Liver (tissue), 9 donors: Measurements from ENCODE around the gene MAN2A2. TPM values are rescaled to one million over a fixed set of nuclear protein-coding genes. Genes with fewer than 3 reads are reported as not detected.

ENCODE experiments used
- DNase-seq: peaks from one replicate; pipeline ENCODE4 v3.0.0-alpha.2; 2017; ENCODE audit warnings: low spot score
- H3K27ac ChIP-seq, 2 donors: one replicate each; pipeline ENCODE4 v1.7.0; 2013; ENCODE audit warnings: inconsistent platforms in 2 of 2, low read length in 2 of 2, control low read depth in 1 of 2, low read depth in 1 of 2, mild to moderate bottlenecking in 1 of 2
- H3K27me3 ChIP-seq, 4 donors: one replicate each; pipeline versions ENCODE4 v1.6.1 to v1.7.0; 2013; ENCODE audit warnings: low read length in 3 of 4, inconsistent platforms in 1 of 4, mild to moderate bottlenecking in 1 of 4, moderate library complexity in 1 of 4; ENCODE audit not compliant: control insufficient read depth in 4 of 4, insufficient read depth in 4 of 4
- H3K36me3 ChIP-seq, 4 donors: one replicate each; pipeline versions ENCODE4 v1.6.1 to v1.7.0; 2013; ENCODE audit warnings: low read length in 3 of 4, mild to moderate bottlenecking in 3 of 4, low read depth in 1 of 4, moderate library complexity in 1 of 4; ENCODE audit not compliant: control insufficient read depth in 4 of 4, insufficient read depth in 3 of 4
- H3K4me1 ChIP-seq, 4 donors: one replicate each; pipeline versions ENCODE4 v1.6.1 to v1.7.0; 2013; ENCODE audit warnings: low read length in 3 of 4, mild to moderate bottlenecking in 3 of 4, moderate library complexity in 1 of 4; ENCODE audit not compliant: control insufficient read depth in 4 of 4, insufficient read depth in 4 of 4
- H3K4me3 ChIP-seq, 3 donors: one replicate each; pipeline versions ENCODE4 v1.6.1 to v1.7.0; 2013; ENCODE audit warnings: low read length in 3 of 3, control low read depth in 1 of 3, low read depth in 1 of 3, mild to moderate bottlenecking in 1 of 3
- H3K9ac ChIP-seq, 2 donors: one replicate each; pipeline ENCODE4 v1.7.0; 2013; ENCODE audit warnings: low read length in 2 of 2, mild to moderate bottlenecking in 2 of 2, moderate library complexity in 2 of 2, control low read depth in 1 of 2, low read depth in 1 of 2
- H3K9me3 ChIP-seq, 4 donors: one replicate each; pipeline versions ENCODE4 v1.6.1 to v1.7.0; 2013; ENCODE audit warnings: low read length in 3 of 4; ENCODE audit not compliant: control insufficient read depth in 4 of 4
- EGR1 ChIP-seq, 2 donors: IDR thresholded peaks; 2 replicates each; pipeline ENCODE4 v1.6.1; 2016 to 2018; ENCODE audit warnings: antibody characterized with exemption in 2 of 2, low read depth in 2 of 2
- FOXA1 ChIP-seq: IDR thresholded peaks from 2 replicates; pipeline ENCODE4 v1.6.1; 2016; ENCODE audit warnings: antibody characterized with exemption
- FOXA2 ChIP-seq: IDR thresholded peaks from 2 replicates; pipeline ENCODE4 v1.6.1; 2016; ENCODE audit warnings: antibody characterized with exemption
- GABPA ChIP-seq, 2 donors: IDR thresholded peaks in 1 of 2; conservative IDR thresholded peaks in 1 of 2; 2 replicates each; pipeline ENCODE4 v1.6.1; 2016; ENCODE audit warnings: antibody characterized with exemption in 2 of 2, mild to moderate bottlenecking in 1 of 2, moderate library complexity in 1 of 2
- HNF4A ChIP-seq, 2 donors: conservative IDR thresholded peaks; 2 replicates each; pipeline ENCODE4 v1.6.1; 2016; ENCODE audit warnings: antibody characterized with exemption in 2 of 2, mild to moderate bottlenecking in 2 of 2
- HNF4G ChIP-seq: IDR thresholded peaks from 2 replicates; pipeline ENCODE4 v1.6.1; 2016; ENCODE audit warnings: antibody characterized with exemption
- JUND ChIP-seq, 2 donors: IDR thresholded peaks; 2 replicates each; pipeline ENCODE4 v1.6.1; 2016; ENCODE audit warnings: antibody characterized with exemption in 2 of 2
- NR2F2 ChIP-seq: IDR thresholded peaks from 2 replicates; pipeline ENCODE4 v1.6.1; 2016; ENCODE audit warnings: antibody characterized with exemption
- RAD21 ChIP-seq, 2 donors: IDR thresholded peaks; 2 replicates each; pipeline ENCODE4 v1.6.1; 2016; ENCODE audit warnings: antibody characterized with exemption in 2 of 2, mild to moderate bottlenecking in 2 of 2
- RXRA ChIP-seq, 2 donors: IDR thresholded peaks; 2 replicates each; pipeline ENCODE4 v1.6.1; 2017 to 2018; ENCODE audit warnings: antibody characterized with exemption in 2 of 2, mild to moderate bottlenecking in 1 of 2
- SP1 ChIP-seq: IDR thresholded peaks from 2 replicates; pipeline ENCODE4 v1.6.1; 2018; ENCODE audit warnings: antibody characterized with exemption, mild to moderate bottlenecking
- TAF1 ChIP-seq: conservative IDR thresholded peaks from 2 replicates; pipeline ENCODE4 v1.6.1; 2016; ENCODE audit warnings: antibody characterized with exemption, mild to moderate bottlenecking
- YY1 ChIP-seq: IDR thresholded peaks from 2 replicates; pipeline ENCODE4 v1.6.1; 2016; ENCODE audit warnings: antibody characterized with exemption, mild to moderate bottlenecking
- WGBS: extraction: QIAGEN DNeasy Blood & Tissue Kit; methylation state at CpG from one replicate; pipeline ENCODE4 v1.1.7; 2013; 5-methylcytosine and 5-hydroxymethylcytosine counted together
- polyA plus RNA-seq, 2 donors: library from polyadenylated mRNA; stranded (reverse) in 1 of 2; unstranded in 1 of 2; fragments of 200-250 nt in 1 of 2; fragments of >200 nt in 1 of 2; fragmentation: Nextera tagmentation in 1 of 2; extraction: Ambion mirVana in 1 of 2; gene quantifications; one replicate each; pipeline versions ENCODE4 v1.2.1 to v1.2.3, GENCODE V29; 2013 to 2015
- total RNA-seq, 2 donors: library from RNA; depleted of rRNA; stranded (reverse); fragments of >200 nt; gene quantifications; one replicate each; pipeline ENCODE4 v1.2.3, GENCODE V29; 2014
- TF ChIP-seq, protein P1 (sequence below): fragments of 150-350 bp; IDR thresholded peaks from 2 replicates; pipeline ENCODE4 v1.5.1; 2017; ENCODE audit warnings: improper control_type of control experiment, low read depth, low read length; ENCODE audit not compliant: missing input control
- TF ChIP-seq, protein P2 (sequence below): IDR thresholded peaks from 2 replicates; pipeline ENCODE4 v1.6.1; 2016; ENCODE audit warnings: antibody characterized with exemption
- TF ChIP-seq, protein P3 (sequence below): IDR thresholded peaks from 2 replicates; pipeline ENCODE4 v1.6.1; 2016; ENCODE audit warnings: antibody characterized with exemption
- TF ChIP-seq, protein P4 (sequence below): IDR thresholded peaks from 2 replicates; pipeline ENCODE4 v1.6.1; 2016; ENCODE audit warnings: antibody characterized with exemption
- TF ChIP-seq, protein P5 (sequence below): IDR thresholded peaks from 2 replicates; pipeline ENCODE4 v1.6.1; 2016; ENCODE audit warnings: antibody characterized with exemption, mild to moderate bottlenecking
- donor health status: healthy.
- donor health status: healthy.
- donor health status: healthy.
- donor health status: healthy.
- donor health status: healthy.

Gene MAN2A2
- total and polyA plus RNA-seq, 4 donors: 17.3 to 111 (median 50.9) TPM

DNA sequence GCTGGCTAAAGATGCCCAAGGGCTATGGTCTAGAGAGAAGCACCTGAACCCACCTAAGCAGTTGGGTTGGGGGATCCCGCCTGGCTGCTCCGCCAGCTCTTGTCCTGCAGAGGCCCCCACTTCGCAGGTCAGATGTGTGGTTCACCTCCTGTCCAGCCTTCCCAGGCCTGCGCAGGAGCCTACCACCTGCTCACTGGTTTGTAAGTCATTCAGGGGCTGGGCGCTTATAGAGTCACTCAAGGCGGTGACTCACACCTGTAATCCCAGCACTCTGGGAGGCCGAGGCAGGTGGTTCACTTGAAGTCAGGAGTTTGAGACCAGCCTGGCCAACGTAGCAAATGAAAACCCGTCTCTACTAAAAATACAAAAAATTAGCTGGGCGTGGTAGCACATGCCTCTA lies 38.6 kb upstream of the MAN2A2 start:
- Histone ChIP-seq H3K27ac (peak overlapping the region; percentile 71 to 81), H3K36me3 (no peaks in the 10 kb centered on the region), H3K4me1 (peaks cover 25 to 67% (median 51%) of the 10 kb centered on the region in 4 donors), H3K9ac (peak overlapping the region in 1 of 2 donors; percentile 34), H3K9me3 (no peaks in the 10 kb centered on the region), H3K27me3 (no peaks in the 10 kb centered on the region), H3K4me3 (no peak overlapping the region)
- DNase-seq: no peak
- WGBS: 93% methylated on average over 10 of the region's 10 CpGs
- TF ChIP-seq, protein P1, sequence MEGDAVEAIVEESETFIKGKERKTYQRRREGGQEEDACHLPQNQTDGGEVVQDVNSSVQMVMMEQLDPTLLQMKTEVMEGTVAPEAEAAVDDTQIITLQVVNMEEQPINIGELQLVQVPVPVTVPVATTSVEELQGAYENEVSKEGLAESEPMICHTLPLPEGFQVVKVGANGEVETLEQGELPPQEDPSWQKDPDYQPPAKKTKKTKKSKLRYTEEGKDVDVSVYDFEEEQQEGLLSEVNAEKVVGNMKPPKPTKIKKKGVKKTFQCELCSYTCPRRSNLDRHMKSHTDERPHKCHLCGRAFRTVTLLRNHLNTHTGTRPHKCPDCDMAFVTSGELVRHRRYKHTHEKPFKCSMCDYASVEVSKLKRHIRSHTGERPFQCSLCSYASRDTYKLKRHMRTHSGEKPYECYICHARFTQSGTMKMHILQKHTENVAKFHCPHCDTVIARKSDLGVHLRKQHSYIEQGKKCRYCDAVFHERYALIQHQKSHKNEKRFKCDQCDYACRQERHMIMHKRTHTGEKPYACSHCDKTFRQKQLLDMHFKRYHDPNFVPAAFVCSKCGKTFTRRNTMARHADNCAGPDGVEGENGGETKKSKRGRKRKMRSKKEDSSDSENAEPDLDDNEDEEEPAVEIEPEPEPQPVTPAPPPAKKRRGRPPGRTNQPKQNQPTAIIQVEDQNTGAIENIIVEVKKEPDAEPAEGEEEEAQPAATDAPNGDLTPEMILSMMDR: no peak
- no peak for TF ChIP-seq JUND (IDR thresholded peaks at IDR 0.05)
- no peak for TF ChIP-seq GABPA (IDR thresholded peaks at IDR 0.05 in 1 of 2, conservative IDR thresholded peaks at IDR 0.05 in 1 of 2)
- TF ChIP-seq NR2F2: no peak
- no peak for TF ChIP-seq HNF4G
- no peak for TF ChIP-seq FOXA2
- no peak for TF ChIP-seq SP1
- no peak for TF ChIP-seq FOXA1
- no peak for TF ChIP-seq RAD21 (IDR thresholded peaks at IDR 0.05)
- TF ChIP-seq, protein P2, sequence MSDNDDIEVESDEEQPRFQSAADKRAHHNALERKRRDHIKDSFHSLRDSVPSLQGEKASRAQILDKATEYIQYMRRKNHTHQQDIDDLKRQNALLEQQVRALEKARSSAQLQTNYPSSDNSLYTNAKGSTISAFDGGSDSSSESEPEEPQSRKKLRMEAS: no peak
- TF ChIP-seq YY1: no peak
- no peak for TF ChIP-seq HNF4A (conservative IDR thresholded peaks at IDR 0.05)
- TF ChIP-seq, protein P3, sequence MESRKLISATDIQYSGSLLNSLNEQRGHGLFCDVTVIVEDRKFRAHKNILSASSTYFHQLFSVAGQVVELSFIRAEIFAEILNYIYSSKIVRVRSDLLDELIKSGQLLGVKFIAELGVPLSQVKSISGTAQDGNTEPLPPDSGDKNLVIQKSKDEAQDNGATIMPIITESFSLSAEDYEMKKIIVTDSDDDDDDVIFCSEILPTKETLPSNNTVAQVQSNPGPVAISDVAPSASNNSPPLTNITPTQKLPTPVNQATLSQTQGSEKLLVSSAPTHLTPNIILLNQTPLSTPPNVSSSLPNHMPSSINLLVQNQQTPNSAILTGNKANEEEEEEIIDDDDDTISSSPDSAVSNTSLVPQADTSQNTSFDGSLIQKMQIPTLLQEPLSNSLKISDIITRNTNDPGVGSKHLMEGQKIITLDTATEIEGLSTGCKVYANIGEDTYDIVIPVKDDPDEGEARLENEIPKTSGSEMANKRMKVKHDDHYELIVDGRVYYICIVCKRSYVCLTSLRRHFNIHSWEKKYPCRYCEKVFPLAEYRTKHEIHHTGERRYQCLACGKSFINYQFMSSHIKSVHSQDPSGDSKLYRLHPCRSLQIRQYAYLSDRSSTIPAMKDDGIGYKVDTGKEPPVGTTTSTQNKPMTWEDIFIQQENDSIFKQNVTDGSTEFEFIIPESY: no peak
- TF ChIP-seq TAF1: no peak
- TF ChIP-seq EGR1 (IDR thresholded peaks at IDR 0.05; ENCODE audit: low read depth in 2 of 2): no peak
- TF ChIP-seq RXRA (IDR thresholded peaks at IDR 0.05): no peak
- TF ChIP-seq, protein P4, sequence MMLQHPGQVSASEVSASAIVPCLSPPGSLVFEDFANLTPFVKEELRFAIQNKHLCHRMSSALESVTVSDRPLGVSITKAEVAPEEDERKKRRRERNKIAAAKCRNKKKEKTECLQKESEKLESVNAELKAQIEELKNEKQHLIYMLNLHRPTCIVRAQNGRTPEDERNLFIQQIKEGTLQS: no peak
- TF ChIP-seq, protein P5, sequence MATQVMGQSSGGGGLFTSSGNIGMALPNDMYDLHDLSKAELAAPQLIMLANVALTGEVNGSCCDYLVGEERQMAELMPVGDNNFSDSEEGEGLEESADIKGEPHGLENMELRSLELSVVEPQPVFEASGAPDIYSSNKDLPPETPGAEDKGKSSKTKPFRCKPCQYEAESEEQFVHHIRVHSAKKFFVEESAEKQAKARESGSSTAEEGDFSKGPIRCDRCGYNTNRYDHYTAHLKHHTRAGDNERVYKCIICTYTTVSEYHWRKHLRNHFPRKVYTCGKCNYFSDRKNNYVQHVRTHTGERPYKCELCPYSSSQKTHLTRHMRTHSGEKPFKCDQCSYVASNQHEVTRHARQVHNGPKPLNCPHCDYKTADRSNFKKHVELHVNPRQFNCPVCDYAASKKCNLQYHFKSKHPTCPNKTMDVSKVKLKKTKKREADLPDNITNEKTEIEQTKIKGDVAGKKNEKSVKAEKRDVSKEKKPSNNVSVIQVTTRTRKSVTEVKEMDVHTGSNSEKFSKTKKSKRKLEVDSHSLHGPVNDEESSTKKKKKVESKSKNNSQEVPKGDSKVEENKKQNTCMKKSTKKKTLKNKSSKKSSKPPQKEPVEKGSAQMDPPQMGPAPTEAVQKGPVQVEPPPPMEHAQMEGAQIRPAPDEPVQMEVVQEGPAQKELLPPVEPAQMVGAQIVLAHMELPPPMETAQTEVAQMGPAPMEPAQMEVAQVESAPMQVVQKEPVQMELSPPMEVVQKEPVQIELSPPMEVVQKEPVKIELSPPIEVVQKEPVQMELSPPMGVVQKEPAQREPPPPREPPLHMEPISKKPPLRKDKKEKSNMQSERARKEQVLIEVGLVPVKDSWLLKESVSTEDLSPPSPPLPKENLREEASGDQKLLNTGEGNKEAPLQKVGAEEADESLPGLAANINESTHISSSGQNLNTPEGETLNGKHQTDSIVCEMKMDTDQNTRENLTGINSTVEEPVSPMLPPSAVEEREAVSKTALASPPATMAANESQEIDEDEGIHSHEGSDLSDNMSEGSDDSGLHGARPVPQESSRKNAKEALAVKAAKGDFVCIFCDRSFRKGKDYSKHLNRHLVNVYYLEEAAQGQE: no peak
